Tibial nerve (tissue), 4 donors: ENCODE measurements around the gene LTBP1. TPM values are rescaled to one million over a fixed set of nuclear protein-coding genes. Genes with fewer than 3 reads are reported as not detected.

Source experiments
- DNase-seq, 2 donors: peaks; one replicate each; pipeline ENCODE4 v3.0.0-alpha.2; 2019; ENCODE audit warnings: low spot score in 2 of 2
- H3K27ac ChIP-seq, 4 donors: fragments of 200-600 bp; sonication (generic) in 3 of 4; one replicate each; pipeline ENCODE4 v1.5.1; 2017 to 2019; ENCODE audit warnings: mild to moderate bottlenecking in 1 of 4
- H3K27me3 ChIP-seq, 2 donors: fragments of 200-600 bp; sonication (generic) in 1 of 2; one replicate each; pipeline versions ENCODE4 v1.5.1 to v1.6.0; 2017 to 2019
- H3K36me3 ChIP-seq, 3 donors: fragments of 200-600 bp; sonication (generic); one replicate each; pipeline ENCODE4 v1.5.1; 2018 to 2019
- H3K4me1 ChIP-seq, 4 donors: fragments of 200-600 bp; sonication (generic) in 3 of 4; one replicate each; pipeline ENCODE4 v1.5.1; 2017 to 2019
- H3K4me3 ChIP-seq, 4 donors: fragments of 200-600 bp; sonication (generic) in 3 of 4; one replicate each; pipeline ENCODE4 v1.5.1; 2017 to 2019; ENCODE audit warnings: mild to moderate bottlenecking in 1 of 4, moderate library complexity in 1 of 4
- H3K9me3 ChIP-seq, 4 donors: fragments of 200-600 bp; sonication (generic) in 3 of 4; one replicate each; pipeline ENCODE4 v1.5.1; 2017 to 2019
- CTCF ChIP-seq, 5 experiments: fragments of 200-600 bp in 3 of 5; fragments of 450-650 bp in 2 of 5; sonication (generic) in 3 of 5; IDR thresholded peaks; one replicate each; pipeline ENCODE4 v1.5.1; 2016 to 2019; ENCODE audit warnings: antibody characterized with exemption in 5 of 5, mild to moderate bottlenecking in 3 of 5, moderate library complexity in 2 of 5
- EP300 ChIP-seq, 2 donors: sonication (generic); formaldehyde crosslinking; IDR thresholded peaks; one replicate each; pipeline ENCODE4 v1.6.1; 2017; ENCODE audit warnings: antibody characterized with exemption in 2 of 2, mild to moderate bottlenecking in 1 of 2
- POLR2A ChIP-seq, 2 donors: fragments of 450-650 bp; IDR thresholded peaks; one replicate each; pipeline ENCODE4 v1.6.1; 2017; ENCODE audit warnings: antibody characterized with exemption in 2 of 2, mild to moderate bottlenecking in 2 of 2, moderate library complexity in 2 of 2
- WGBS, 2 donors: methylation state at CpG; one replicate each; pipeline ENCODE4 v1.1.5; 2018; 5-methylcytosine and 5-hydroxymethylcytosine counted together
- total RNA-seq, 4 donors: library from RNA; depleted of rRNA; stranded (reverse); fragments of >200 nt; gene quantifications; one replicate each; pipeline ENCODE4 v1.1.0, GENCODE V29; 2016

The LTBP1 gene
- total RNA-seq, 4 donors from 2014 or later: 29.4 to 89.8 (median 50.6) TPM

- Histone ChIP-seq H3K36me3 (no peaks in the 10 kb centered on the region), H3K4me3 (no peak overlapping the region), H3K27ac (no peak overlapping the region), H3K27me3 (no peaks in the 10 kb centered on the region), H3K9me3 (no peaks in the 10 kb centered on the region), H3K4me1 (peaks cover 0 to 62% (median 8%) of the 10 kb centered on the region in 4 donors)
- DNase-seq: no peak
- WGBS, 2 donors: 64 to 82% methylated on average over 2 of the region's 2 CpGs
- TF ChIP-seq EP300 (IDR thresholded peaks at IDR 0.05) (no peak), CTCF (IDR thresholded peaks at IDR 0.05) (no peak), POLR2A (IDR thresholded peaks at IDR 0.05) (no peak)
These were observed 266.9 kb downstream of the LTBP1 start for GRCh38 chr2:33213648-33214047.

DNA sequence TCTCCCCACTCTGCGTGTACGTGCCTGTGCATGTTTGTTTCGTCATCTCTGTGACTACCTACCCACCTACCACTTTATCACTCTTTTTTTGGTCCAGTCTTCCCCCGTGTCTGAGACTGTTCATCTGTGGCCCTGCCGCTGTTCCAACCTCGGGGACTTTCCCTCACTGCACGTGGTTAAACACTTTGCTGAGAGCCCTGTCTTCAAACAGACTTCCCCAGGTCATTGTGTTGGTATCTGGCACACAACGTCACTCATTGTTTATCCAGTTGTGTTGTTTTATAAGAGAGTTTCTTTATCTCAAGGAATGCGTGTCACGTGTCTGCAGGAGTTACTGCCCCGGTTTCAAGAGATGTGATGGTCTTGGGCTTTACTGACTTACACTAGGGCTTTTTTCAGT, 267.7 kb downstream of the LTBP1 start:
- TF ChIP-seq EP300 (IDR thresholded peaks at IDR 0.05): no peak
- TF ChIP-seq POLR2A (IDR thresholded peaks at IDR 0.05): no peak
- TF ChIP-seq CTCF (IDR thresholded peaks at IDR 0.05): no peak

GRCh38 chr2:33214857-33215256, 268.1 kb downstream of the LTBP1 start:
- peaks cover 0 to 67% (median 7%) of the 10 kb centered on the region in 4 donors for H3K4me1 ChIP-seq
- TF ChIP-seq CTCF (IDR thresholded peaks at IDR 0.05) (no peak), POLR2A (IDR thresholded peaks at IDR 0.05) (no peak), EP300 (IDR thresholded peaks at IDR 0.05) (no peak)

More for the DNA sequence above, 267.7 kb downstream of the LTBP1 start:
- Histone ChIP-seq H3K4me3 (no peak overlapping the region), H3K36me3 (no peaks in the 10 kb centered on the region), H3K9me3 (no peaks in the 10 kb centered on the region), H3K4me1 (peaks cover 0 to 64% (median 8%) of the 10 kb centered on the region in 4 donors), H3K27me3 (no peaks in the 10 kb centered on the region), H3K27ac (peak overlapping the region in 2 of 4 donors; percentile 53)
- no peak for DNase-seq
- WGBS, 2 donors: 55 to 57% methylated on average over 11 of the region's 11 CpGs

GRCh38 chr2:33215299-33215698, 268.5 kb downstream of the LTBP1 start:
- Histone ChIP-seq H3K9me3 (no peaks in the 10 kb centered on the region), H3K36me3 (no peaks in the 10 kb centered on the region), H3K4me3 (no peak overlapping the region), H3K27me3 (no peaks in the 10 kb centered on the region), H3K27ac (peak overlapping the region in 2 of 4 donors; percentile 53 to 75), H3K4me1 (peaks cover 0 to 67% (median 6%) of the 10 kb centered on the region in 4 donors)
- WGBS, 2 donors: 72 to 79% methylated on average over 3 of the region's 3 CpGs
- peak; percentile 49 to 50 for DNase-seq
- TF ChIP-seq CTCF (IDR thresholded peaks at IDR 0.05) (no peak), EP300 (IDR thresholded peaks at IDR 0.05) (peak in 1 of 2 donors; percentile 37), POLR2A (IDR thresholded peaks at IDR 0.05) (no peak)

More at GRCh38 chr2:33214857-33215256, 268.1 kb downstream of the LTBP1 start:
- Histone ChIP-seq H3K27me3 (no peaks in the 10 kb centered on the region), H3K4me3 (no peak overlapping the region), H3K36me3 (no peaks in the 10 kb centered on the region), H3K27ac (peak overlapping the region in 2 of 4 donors; percentile 53), H3K9me3 (no peaks in the 10 kb centered on the region)
- DNase-seq: no peak
- 63 to 64% methylated on average over 6 of the region's 6 CpGs for WGBS, 2 donors

GRCh38 chr2:33215983-33216382, 269.2 kb downstream of the LTBP1 start:
- TF ChIP-seq POLR2A (IDR thresholded peaks at IDR 0.05) (no peak), EP300 (IDR thresholded peaks at IDR 0.05) (no peak), CTCF (IDR thresholded peaks at IDR 0.05) (no peak)
- WGBS, 2 donors: 90 to 91% methylated on average over 3 of the region's 3 CpGs
- Histone ChIP-seq H3K4me3 (no peak overlapping the region), H3K4me1 (peaks cover 0 to 67% (median 5%) of the 10 kb centered on the region in 4 donors), H3K27me3 (no peaks in the 10 kb centered on the region), H3K9me3 (no peaks in the 10 kb centered on the region), H3K36me3 (no peaks in the 10 kb centered on the region), H3K27ac (peak overlapping the region in 2 of 4 donors; percentile 53 to 75)
- DNase-seq: no peak
